GM21576 (cell line): Measurements from ENCODE around the gene SLC39A11.
"Not testable (repeated sequence)": the region's sequence is repeated elsewhere in the genome, so short reads cannot be mapped to it uniquely, and the experiment has no call there.

ENCODE experiments used
- ATAC-seq: cut with Tn5 transposase; IDR thresholded peaks from one replicate; pipeline ENCODE4 v1.9.1; 2021; ENCODE audit warnings: mild to moderate bottlenecking, moderate library complexity; ENCODE audit not compliant: unreplicated experiment

SLC39A11 gene

GRCh38 chr17:72640415-72641165 is 451.9 kb downstream of the SLC39A11 start:
- no peak for ATAC-seq

- ATAC-seq: no peak
Observed at GRCh38 chr17:72639711-72640110, 452.8 kb downstream of the SLC39A11 start.

DNA sequence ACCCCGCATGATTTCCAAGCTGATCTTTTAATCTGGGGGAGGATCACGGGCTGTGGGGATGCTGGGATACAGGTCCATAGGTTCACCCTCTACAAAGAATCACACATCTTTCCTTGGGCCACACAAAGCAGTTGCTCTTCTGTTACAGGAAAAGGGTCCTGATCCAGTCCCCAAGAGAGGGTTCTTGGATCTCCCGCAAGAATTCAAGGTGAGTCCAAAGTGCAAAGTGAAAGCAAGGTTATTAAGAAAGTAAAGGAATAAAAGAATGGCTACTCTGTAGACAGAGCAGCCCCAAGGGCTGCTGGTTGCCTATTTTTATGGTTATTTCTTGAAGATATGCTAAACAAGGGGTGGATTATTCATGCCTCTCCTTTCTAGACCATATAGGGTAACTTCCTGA is 453.6 kb downstream of the SLC39A11 start:
- ATAC-seq: not testable (repeated sequence)

- no peak for ATAC-seq
Observed at GRCh38 chr17:72635034-72635635, 457.4 kb downstream of the SLC39A11 start.

DNA sequence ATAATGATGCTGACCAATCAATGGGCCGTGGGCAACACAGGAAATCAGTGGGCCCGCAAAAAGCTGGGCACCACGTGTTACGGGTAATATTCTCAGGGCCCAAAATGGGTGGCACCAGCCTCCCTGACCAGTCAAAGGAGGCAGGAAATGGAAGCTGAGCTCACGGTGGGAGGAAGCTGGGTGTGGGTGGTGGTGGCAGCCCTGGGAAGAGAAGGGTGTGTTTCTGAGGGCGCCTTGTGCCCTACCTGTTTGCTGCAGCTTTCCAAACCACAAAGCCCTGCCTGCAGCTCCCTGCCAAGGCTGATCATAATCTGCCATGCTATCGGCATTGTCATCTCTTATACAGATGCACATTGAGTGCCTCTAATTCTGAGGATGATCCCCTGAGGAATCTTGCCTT is 457.9 kb downstream of the SLC39A11 start:
- no peak for ATAC-seq

- ATAC-seq: no peak
Observed at GRCh38 chr17:72631949-72632684, 460.4 kb downstream of the SLC39A11 start.

DNA sequence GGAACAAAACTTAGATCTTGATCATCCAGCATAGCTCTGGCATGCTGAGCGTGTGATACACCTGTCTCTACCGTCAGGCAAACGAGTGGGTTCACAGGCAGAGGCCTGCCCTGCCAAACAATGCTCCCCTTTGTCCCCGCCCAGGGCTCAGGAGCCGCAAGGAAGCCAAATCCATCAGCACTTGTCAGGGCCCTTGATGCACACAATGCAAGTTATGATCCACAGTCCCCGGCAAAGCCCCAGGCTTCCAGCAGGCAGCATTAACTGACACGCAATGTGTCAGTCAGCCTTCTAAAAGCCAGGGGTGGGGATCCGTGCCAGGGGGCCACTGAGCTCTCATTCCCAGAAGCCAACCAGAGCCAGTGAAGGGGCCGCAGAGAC is 460.9 kb downstream of the SLC39A11 start:
- ATAC-seq: no peak

- no peak for ATAC-seq
Observed at GRCh38 chr17:72624652-72625051, 467.8 kb downstream of the SLC39A11 start.

DNA sequence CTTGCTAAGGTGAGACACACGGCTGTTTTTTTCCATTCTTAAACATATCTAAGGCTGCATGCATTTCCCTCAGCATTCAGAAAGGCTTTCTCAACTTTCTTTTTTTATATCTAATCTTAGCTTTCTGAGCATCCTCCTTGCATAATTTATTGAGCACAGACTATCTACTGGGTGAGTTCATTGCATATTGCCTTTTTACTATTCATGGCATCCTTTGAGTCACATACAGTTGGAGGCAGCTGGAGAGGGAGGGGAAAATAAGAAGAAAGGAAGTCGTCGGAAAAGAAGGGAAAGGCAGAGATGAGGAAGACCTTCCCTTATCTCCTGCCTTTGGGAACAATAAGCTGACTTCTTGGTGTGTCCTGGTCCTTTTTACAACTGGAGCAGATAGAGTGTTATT is 468.3 kb downstream of the SLC39A11 start:
- no peak for ATAC-seq

DNA sequence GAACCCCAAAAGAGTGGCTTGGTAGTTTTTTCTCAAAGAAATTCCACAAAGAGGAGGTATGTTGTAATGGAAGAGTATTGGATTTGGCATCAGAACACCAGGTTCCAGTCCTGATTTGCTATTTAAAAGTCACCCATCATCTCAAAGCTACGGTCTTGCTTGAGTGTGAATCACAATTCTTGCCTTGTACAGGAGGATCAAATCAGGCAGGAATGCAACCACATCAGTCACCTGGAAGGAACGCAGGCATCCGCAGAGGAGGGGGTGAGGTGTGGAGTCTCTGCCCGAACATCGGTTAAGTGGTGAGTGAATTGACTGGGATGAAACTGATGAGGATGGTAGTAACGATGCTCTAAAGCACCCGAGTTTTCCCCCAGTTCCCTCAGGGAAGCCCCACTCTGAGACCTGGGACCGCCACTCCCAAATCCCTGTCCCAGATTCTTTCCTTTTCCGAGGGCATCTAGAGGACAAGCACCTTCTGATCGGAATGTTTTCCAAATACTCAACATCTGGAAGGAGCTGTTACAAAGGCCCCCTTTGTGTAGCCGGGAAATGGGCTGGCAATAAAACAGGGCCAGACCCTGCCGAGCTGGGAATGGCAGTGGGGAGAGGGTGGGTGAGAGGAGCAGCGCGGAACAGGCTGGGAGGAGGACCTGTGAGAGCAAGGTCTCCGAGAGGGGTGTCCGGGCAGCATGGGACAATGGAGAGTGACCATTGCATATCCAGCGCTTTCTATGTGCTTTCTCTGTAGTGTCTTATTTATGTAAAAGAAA is 469.6 kb downstream of the SLC39A11 start:
- ATAC-seq: no peak

GRCh38 chr17:72619976-72620650 is 472.4 kb downstream of the SLC39A11 start:
- no peak for ATAC-seq

GRCh38 chr17:72618001-72618509 is 474.4 kb downstream of the SLC39A11 start:
- ATAC-seq: no peak

- no peak for ATAC-seq
Observed at GRCh38 chr17:72617557-72617956, 474.9 kb downstream of the SLC39A11 start.

GRCh38 chr17:72616447-72616846 is 476.0 kb downstream of the SLC39A11 start:
- ATAC-seq: no peak

DNA sequence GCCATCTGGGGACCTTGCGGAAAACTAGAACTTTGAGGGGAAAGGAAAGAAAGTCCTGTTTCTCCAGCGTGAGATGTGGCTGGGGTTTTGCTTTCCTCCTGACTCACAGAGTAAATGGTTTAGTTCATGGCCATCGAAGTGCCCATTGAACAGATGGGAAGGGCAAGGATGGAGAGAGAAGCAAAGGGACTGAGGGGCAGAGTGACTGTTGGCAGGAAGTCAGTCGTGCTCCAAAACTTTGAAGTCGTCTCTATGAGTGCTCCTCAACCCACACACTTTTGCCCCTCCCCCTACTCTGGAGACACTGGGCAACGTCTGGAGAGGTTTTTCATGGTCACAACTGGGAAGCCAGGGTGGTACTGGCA is 476.9 kb downstream of the SLC39A11 start:
- ATAC-seq: no peak

- no peak for ATAC-seq
Observed at GRCh38 chr17:72614871-72615626, 477.4 kb downstream of the SLC39A11 start.

DNA sequence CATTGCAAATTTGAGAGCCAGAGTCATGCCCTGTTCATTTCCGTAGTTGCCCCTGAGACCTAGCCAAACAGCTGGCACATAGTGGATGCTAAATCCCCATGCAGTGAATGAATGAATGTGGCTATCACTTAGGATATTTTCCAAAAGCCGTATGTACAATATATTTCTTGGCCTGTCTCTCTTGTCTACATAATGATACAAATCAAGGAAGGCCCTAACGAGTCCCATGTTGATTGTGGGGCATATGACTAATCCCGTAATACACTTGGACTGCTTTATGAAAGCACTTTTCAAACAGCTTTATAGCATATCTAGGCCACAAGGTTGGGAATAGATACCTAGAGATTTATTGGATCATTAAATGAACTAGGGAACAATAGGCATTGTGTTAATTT is 478.0 kb downstream of the SLC39A11 start:
- ATAC-seq: no peak

DNA sequence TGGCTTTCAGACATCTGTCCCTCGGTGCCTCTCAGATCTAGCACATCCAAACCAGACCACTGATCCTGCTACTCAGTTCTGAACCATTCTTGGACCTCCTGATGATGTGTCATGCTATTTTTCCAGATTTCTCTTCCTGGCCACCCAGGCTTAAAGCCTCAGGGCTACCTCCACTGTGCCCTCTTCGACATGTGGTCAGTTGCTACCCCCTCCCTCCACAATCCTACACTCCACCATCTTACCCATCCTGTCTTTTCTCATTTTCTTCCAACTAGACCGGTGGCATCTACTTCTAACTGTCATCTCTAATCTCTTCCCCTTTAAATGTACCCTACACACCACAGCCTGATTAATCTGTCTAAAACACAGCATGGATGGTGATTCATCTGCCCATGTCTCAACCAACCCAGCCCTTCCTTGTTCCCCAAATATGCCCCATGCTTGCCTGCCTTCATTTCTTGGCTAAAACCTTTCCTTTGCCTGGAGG is 478.6 kb downstream of the SLC39A11 start:
- ATAC-seq: no peak

- ATAC-seq: no peak
Observed at GRCh38 chr17:72613396-72613795, 479.1 kb downstream of the SLC39A11 start.

DNA sequence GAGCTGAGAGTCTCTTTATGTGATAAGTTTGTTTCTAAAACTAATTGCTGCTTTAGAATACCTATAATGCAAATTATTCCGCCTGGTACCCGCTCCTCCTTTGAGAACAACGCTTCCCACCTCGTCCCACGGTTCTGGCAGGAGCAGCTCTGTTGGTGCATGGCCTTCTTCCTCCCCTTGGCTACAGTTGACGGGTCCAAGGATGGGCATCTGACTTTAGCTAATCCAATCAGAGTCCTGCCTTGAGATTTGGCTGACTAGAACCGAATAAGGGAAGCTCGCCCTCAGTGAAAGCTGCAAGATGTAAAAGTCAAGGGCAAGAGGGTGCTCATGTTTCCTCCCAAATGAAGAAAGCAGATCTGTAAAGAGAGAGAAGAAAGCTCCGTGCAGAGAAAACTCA is 481.3 kb downstream of the SLC39A11 start:
- no peak for ATAC-seq
